Cardiac fibroblast (primary cell): ENCODE results near the gene SCN8A.

ENCODE experiments used
- DNase-seq, 2 donors: peaks; one replicate each; pipeline versions ENCODE4 v3.0.0 to v3.0.0-alpha.2; 2010; ENCODE audit warnings: low read depth in 2 of 2
- H3K4me3 ChIP-seq, 2 donors: replicated peaks in 1 of 2; 1 replicate in 1 of 2; 2 replicates in 1 of 2; pipeline ENCODE4 v1.5.1; 2011; ENCODE audit warnings: low read depth in 2 of 2, low read length in 2 of 2, mild to moderate bottlenecking in 2 of 2, moderate library complexity in 1 of 2
- TF ChIP-seq, protein P1 (sequence below): IDR thresholded peaks from one replicate; pipeline ENCODE4 v1.5.1; 2011; ENCODE audit warnings: low read depth, mild to moderate bottlenecking, low read length, inconsistent platforms

The SCN8A gene

DNA sequence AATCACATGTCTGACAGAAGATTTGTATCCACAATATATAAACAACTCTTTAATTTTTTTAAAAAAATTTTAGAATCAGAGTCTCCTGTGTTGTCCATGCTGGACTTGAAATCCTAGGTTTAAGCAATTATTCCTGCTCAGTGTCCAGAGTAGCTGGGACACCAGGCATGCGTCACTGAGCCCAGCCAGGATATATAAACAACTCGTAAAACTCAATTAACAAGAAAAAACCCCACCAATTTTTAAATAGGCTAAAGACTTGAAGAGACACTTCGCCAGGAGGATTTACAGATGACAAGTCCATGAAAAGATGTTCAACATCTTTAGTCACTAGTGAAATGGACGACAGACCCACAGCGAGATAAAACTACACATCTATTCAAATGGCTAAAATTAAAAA is 2.0 kb upstream of the SCN8A start:
- no peak for DNase-seq
- TF ChIP-seq, protein P1, sequence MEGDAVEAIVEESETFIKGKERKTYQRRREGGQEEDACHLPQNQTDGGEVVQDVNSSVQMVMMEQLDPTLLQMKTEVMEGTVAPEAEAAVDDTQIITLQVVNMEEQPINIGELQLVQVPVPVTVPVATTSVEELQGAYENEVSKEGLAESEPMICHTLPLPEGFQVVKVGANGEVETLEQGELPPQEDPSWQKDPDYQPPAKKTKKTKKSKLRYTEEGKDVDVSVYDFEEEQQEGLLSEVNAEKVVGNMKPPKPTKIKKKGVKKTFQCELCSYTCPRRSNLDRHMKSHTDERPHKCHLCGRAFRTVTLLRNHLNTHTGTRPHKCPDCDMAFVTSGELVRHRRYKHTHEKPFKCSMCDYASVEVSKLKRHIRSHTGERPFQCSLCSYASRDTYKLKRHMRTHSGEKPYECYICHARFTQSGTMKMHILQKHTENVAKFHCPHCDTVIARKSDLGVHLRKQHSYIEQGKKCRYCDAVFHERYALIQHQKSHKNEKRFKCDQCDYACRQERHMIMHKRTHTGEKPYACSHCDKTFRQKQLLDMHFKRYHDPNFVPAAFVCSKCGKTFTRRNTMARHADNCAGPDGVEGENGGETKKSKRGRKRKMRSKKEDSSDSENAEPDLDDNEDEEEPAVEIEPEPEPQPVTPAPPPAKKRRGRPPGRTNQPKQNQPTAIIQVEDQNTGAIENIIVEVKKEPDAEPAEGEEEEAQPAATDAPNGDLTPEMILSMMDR = no peak
- H3K4me3 ChIP-seq = no peak overlapping the region

- no peak for DNase-seq
- TF ChIP-seq, protein P1 = no peak
- H3K4me3 ChIP-seq = no peak overlapping the region
Observed at GRCh38 chr12:51589557-51590176, 1.4 kb upstream of the SCN8A start.

- peak overlapping the region; percentile 40 to 49 for H3K4me3 ChIP-seq
- TF ChIP-seq, protein P1 = no peak
- peak; percentile 42 to 49 for DNase-seq
Observed at GRCh38 chr12:51590347-51591015, 552 bp upstream of the SCN8A start.

DNA sequence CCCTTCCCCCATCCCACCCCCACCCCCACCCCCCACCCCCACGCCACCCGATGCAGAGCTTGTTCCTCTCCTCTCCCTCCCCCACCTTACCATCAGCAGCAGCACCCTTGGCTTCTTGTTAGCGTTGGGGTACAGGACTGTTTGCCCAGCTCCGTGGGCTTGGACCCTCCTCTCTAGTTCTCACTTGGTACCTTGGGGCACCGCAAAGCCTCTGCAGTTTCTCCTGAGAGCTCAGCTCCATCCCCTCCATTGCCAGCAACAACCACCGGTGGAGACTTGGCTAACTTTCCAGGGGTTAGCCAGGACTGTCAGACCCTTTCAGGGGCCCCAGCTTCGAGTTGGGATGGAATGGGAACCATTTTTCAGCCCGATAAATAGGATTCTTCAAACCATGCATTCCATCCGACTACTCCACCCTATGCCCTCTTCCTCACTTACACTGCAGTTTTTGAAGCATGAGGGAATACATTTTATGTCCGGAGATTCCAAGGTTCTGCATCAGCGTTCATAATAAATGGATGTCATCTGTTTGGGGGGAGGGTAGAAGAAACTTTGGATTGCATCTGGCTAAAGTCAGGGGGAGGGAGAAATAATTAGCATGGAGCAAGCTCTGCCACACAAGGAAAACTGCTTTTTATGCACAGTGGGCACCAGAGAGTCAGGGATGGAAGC is 1.1 kb downstream of the SCN8A start:
- DNase-seq = peak in 1 of 2 donors; percentile 33
- TF ChIP-seq, protein P1 = no peak
- H3K4me3 ChIP-seq = no peak overlapping the region

DNA sequence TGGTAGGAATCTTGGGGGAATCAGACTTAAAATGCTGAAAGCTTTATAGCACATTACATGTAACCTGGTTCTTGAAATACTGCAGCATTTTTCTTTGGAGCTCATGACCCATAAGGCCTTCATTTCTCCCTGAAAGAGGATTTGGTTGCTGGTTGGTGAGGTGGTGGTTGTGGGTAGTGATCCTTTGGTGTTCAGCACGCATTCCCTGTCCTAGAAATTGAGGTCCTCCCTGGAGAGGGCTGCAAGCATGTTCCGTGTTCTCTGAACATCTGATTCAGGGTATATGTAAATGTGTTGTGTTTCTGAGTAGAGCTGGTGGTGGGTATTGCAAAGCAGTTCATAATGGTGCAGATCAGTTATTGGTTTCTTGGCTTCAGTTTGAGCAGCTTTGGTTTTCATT is 2.0 kb downstream of the SCN8A start:
- no peak for DNase-seq
- H3K4me3 ChIP-seq = no peak overlapping the region
- TF ChIP-seq, protein P1 = no peak

- TF ChIP-seq, protein P1 = no peak
- H3K4me3 ChIP-seq = no peak overlapping the region
- peak; percentile 63 to 67 for DNase-seq
Observed at GRCh38 chr12:51593539-51593938, 2.5 kb downstream of the SCN8A start.
